Muscle layer of colon (tissue), 2 donors: ENCODE results near the gene ATF7.

Experiments used
- H3K27ac ChIP-seq: one replicate; pipeline ENCODE4 v1.7.0; 2013; ENCODE audit warnings: low read depth, mild to moderate bottlenecking, low read length, moderate library complexity
- H3K27me3 ChIP-seq, 2 donors: one replicate each; pipeline ENCODE4 v1.7.0; 2013; ENCODE audit warnings: low read length in 2 of 2, mild to moderate bottlenecking in 2 of 2; ENCODE audit not compliant: insufficient read depth in 2 of 2, control insufficient read depth in 1 of 2
- H3K36me3 ChIP-seq: one replicate; pipeline ENCODE4 v1.7.0; 2013; ENCODE audit warnings: mild to moderate bottlenecking, low read length; ENCODE audit not compliant: insufficient read depth
- H3K4me1 ChIP-seq: one replicate; pipeline ENCODE4 v1.7.0; 2013; ENCODE audit warnings: mild to moderate bottlenecking, low read length; ENCODE audit not compliant: insufficient read depth
- H3K4me3 ChIP-seq, 2 donors: one replicate each; pipeline ENCODE4 v1.7.0; 2013; ENCODE audit warnings: low read length in 2 of 2, low read depth in 1 of 2, mild to moderate bottlenecking in 1 of 2, moderate library complexity in 1 of 2
- H3K9ac ChIP-seq: one replicate; pipeline ENCODE4 v1.7.0; 2013; ENCODE audit warnings: low read length
- H3K9me3 ChIP-seq: one replicate; pipeline ENCODE4 v1.7.0; 2013; ENCODE audit warnings: mild to moderate bottlenecking, low read length
- donor health status: abdominal sarcoma.
- donor health status: Adenocarcinoma of cecum.

ATF7 gene

GRCh38 chr12:53459097-53459496 lies 167.1 kb downstream of the ATF7 start:
- no peaks in the 10 kb centered on the region for H3K27me3 ChIP-seq
- peaks cover 93% of the 10 kb centered on the region for H3K36me3 ChIP-seq
- no peak overlapping the region for H3K27ac ChIP-seq
- no peaks in the 10 kb centered on the region for H3K9me3 ChIP-seq
- H3K4me1 ChIP-seq = peaks cover 7% of the 10 kb centered on the region
- no peak overlapping the region for H3K9ac ChIP-seq
- no peak overlapping the region for H3K4me3 ChIP-seq
